GM21390 (cell line): ENCODE data around the gene QDPR.
A peak's percentile ranks its signal among the peaks of the same experiment; 100 is the strongest.

Source experiments
- ATAC-seq: cut with Tn5 transposase; IDR thresholded peaks from one replicate; pipeline ENCODE4 v1.9.1; 2021; ENCODE audit not compliant: unreplicated experiment

QDPR gene

DNA sequence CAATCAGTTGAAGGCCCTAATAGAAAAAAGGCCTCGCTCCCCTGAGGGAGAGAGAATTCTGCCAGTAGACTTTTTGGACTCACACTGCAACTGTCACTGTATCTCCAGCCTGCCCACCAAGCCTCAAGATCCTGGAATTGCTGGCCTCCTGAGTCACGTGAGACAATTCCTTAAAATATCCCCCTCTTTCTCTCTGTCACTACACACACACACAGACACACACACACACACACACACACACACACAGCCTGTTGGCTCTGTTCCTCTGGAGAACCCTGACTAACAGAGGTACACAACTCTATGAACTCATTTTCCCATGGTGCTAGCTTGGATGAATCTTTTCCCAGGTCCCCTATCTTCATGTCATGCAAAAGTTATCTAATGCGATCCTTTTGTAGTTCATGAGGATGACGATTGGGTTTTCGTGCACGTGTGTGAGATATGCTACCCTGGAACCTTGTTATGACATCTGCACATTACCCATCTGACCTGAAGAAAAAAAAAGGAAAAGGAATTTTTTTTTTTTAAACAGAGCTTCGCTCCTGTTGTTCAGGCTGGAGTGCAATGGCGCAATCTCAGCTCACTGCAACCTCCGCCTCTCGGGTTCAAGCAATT lies 16.8 kb upstream of the QDPR start:
- ATAC-seq: no peak

DNA sequence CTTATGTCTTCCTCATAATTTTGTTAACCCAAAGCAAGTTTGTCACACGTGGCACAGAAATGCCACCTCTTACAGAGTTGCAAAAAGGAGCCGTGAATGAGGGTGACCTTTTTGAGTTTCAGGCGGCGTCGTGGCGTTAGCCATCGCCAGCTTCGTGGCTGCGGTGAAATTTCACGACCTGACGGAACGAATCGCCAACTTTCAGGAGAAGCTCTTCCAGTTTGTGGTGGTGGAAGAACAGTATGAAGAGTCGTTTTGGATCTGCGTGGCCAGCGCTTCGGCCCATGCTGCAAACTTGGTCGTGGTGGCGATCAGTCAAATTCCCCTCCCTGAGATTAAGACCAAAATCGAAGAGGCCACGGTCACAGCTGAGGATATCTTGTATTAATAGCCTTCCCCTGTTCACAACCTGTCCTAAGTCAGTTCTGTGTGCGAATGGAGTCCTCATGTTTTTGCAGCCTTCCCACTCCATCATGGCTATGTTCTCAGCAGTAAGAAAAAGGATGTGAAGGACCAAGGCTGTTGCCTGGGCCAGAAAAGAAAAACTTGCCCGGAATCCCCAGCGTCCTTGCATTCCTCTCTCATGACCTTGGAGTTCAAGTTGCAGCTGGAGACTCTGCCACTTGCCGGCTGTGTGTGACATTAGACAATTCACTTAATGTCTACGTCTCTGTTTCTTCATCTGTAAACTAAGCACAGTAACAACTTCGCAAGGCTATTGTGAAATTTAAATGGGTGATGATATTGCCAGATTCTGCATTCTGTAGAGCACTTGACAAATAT lies 15.0 kb upstream of the QDPR start:
- ATAC-seq: no peak

DNA sequence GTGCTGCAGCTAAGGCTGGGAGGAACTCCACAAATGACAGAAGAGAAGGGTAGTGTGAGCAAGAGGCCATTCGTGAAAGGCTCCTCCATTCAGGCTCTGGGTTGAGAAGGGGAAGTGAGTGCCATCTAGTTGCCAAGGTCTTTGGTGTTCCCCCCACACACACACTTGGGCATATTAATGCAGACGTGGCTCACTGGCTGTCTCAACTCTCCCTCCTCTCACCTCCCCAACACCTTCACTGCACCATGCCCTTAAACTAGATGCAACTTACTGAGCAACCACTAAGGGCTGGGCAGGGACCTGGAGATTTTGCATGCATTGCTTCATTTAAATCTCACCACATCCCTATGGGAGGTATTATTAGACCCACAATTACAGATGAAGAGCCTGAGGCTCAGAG lies 11.8 kb upstream of the QDPR start:
- ATAC-seq: no peak

DNA sequence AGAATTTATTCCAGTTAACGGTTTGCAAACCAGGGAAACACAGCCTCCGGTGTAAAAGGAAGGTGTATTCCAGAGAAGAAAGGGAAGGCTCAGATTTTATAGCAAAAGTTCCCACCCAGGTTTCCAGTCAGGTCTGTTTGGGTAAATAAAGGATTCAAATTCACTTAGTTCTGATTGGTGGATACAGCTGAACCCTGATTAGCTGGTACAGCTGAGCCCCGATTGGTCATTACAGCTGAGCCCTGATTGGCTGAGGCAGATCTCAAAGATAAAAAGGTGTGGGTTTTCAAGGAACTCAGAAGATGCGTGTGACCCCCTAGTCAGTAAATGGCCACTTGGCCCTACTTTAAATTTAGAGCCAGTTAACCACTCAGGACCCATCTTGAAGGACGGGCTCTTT lies 9.7 kb upstream of the QDPR start:
- ATAC-seq: no peak

DNA sequence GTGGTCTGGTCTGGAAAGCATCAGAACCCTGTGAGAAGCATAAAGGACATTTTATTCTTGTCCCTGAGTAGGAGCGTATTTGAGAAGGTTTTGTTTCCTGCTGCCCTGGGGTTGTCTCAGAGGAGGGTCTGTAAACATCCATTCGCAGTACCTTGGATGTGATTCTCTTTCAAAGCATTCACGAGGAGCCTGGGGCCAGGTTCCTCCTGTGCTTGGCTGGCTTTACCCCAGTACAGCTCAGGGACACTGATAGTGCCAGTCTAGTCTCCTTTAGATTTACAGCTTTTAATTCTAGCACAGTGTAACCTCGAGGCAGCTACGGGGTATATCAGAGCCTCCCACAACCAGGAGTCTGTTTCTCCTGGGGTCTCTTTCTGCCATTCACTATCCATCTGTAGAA lies 5.8 kb upstream of the QDPR start:
- ATAC-seq: no peak

DNA sequence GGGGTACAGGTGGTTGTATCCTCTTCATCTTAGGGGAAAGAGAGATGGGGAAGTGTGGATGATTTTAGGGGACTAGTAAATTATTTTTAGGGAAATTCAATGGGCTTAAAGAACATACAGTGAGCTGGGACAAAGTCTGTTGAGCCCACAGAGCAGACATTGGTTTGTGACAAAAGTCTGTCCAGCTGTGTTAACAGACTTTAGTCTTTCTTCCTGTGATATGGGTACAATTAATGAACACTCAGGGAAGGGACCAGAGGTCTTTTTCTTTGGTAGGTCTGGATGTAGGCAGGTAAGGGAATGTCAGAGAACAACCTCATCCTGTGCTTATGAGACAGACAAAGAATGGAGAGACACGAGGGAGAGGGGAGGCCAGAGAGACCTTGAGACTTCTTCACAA lies 5.1 kb upstream of the QDPR start:
- no peak for ATAC-seq

DNA sequence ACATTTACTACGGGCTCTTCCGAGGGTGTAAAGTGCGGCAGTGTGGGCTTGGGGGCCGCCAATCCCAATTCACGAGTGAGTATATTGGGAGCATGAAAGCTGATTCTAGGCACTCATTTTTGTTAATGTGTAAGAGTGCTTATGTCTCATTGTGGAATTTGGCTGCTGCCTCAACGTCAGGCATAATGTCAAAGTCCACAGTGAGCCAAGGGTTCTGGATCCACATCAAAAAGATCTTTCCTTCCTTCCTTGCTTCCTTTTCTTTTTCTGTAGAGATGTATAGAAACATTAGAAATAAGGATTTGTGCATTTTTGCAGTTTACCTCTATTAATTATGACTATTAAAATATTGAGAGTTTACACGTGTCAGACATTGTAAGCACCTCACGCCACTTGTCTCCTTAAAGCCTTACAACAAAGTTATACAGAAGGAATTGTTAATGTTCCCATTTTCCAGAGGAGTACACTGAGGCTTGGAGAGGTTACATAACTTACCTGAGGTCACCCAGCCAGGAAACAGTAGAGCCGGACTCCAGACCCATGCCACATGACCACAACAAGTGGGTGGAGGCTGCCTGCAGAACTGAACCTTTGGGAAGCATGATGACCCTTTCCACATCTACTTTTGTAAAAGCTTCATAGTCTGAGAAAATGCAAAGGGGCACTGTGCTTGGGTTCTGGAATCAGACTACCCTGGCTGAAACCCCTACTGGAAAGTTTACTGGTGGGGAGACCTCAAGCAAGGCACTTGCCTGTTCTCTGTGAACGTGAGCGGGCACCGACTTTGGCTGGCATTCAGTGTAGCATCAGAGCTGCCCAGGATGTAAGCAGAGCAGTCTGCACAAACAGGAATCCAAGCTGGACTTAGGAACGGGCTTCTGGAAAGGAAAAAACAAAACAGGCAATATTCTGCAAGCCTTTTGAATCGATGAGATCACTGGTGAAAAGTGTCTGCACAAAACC lies 3.8 kb upstream of the QDPR start:
- ATAC-seq: no peak

DNA sequence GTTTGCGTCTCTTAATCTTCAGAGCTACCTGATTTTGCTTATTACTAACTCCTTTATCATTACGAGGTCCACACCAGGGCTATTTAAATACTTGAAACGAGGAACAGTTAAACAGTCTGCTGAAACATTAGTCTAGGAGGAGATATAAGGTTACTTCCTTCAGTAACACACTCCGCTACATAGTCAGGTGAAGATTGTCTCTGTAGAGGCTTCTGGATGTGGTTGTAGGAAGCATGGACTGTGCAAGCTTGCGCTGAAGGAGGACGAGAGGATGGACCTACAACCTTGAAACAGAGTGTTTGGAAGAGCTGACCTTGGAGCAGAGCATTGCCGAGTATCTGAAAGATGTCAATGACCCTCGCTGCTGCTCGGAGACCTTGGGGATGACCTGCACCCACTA lies 3.0 kb upstream of the QDPR start, which contains the start of gene CLRN2:
TSS of gene CLRN2 (plus strand) at position 301 of the 400 bp plus-strand sequence. CDS start 102 bp downstream, outside the sequence.
- ATAC-seq: no peak

DNA sequence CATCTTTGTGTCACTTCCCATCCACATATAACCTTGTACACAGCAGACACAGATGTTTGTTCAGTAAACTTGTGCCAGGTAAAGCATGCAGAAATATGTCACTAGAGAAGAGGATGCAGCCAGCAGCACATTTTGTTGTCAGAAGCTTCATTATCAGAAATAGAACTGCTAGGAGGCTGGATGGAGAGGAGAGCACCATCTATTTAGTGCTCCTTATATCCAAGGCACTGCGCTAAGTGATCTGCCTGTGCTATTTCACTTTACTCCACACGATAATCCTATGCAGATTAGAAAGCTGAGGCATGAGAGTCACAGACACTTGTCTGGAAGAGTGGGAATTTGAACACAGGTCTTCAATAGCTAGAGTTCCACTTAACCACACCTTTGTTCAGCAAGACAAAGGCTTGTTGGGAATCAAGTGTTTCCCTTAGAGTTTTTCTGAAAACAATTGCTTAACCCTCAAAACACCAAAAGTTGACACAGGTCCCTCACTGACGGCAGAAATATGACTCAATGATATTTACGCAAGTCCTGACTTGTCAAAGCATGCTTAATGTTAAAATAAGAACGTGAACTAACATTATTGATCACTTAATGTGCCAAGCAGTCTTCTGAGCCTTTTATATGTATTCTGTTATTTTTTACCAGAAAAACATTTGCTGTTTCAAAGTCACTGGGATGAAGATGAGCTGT lies 1.2 kb upstream of the QDPR start:
- no peak for ATAC-seq

DNA sequence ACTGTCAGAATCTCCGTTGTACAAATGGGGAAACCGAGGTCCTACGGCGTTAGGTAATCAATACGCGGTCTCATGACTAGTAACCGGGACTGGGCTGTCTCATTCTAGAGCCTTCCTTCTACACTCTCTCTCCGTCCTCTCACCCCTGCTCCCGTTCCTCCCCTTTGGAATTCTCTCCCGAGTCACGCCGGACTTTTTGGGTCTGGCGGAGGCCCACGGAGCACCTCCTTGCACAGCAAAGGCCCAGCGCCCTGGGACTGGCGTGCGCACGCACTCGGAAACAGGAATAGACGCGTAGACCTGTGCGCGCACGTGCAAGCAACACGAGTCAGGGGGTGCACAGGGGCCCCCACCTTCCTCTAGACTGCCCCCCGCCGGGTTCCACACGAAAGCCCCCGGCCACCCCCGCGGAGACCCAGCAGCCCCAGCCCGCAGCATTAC lies 361 bp downstream of the QDPR start:
- peak; percentile 56 for ATAC-seq

DNA sequence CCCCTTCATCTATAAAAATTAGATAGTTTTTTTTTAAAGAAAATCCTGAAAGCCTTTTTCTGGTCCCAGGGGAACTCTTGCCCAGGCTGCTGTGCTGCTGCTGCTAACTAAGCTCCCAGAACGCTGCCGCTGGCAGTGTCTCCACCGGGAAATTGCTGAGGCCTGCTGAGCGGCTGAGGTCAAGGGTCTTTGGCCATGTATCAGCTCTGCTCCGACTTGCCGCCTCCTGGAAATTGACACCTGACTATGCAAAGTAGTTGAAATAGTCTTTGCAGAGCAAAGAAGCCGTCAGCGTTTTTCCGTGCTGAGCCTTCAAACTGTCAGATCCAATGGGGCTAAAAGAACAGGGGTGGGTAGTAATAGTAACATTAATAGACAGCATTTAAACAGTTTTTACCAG lies 839 bp downstream of the QDPR start:
- no peak for ATAC-seq

DNA sequence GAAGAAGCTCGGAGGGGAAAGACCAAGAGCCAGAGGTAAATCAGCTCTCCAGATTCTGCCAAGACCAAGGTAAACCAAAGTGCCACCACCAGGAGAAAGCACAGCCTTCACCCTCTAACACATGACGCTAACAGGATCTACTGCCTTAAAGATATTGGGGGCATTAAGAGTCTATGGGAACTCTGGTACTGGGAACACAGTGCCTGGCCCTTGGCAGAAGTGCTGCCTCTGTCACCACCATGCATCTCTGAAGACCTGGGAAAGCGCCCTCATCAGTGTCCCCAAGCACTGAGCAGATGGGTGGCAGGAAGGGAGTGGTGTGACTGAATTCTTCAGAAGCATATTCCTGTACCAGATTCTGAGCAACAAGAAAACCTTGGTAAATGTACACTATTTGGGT lies 1.3 kb downstream of the QDPR start:
- no peak for ATAC-seq

DNA sequence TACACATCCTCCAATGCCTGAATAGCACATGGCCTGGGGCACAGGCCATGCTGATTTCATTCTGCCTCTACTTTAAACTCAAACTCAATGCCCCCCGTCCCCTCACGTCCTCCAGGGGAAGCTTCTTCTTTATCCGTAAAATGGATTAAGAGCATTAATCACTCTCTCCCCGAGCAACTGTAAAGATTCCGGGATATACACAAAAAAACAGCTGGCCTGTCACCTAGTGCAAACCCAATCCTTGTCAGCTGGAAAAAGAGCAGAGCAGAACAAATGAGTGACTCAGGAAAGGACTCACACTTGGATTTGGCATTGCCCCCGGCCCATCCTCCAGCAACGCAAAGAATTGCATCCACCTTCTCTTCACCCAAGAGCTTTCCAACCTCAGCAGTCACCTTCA lies 7.8 kb downstream of the QDPR start:
- no peak for ATAC-seq

DNA sequence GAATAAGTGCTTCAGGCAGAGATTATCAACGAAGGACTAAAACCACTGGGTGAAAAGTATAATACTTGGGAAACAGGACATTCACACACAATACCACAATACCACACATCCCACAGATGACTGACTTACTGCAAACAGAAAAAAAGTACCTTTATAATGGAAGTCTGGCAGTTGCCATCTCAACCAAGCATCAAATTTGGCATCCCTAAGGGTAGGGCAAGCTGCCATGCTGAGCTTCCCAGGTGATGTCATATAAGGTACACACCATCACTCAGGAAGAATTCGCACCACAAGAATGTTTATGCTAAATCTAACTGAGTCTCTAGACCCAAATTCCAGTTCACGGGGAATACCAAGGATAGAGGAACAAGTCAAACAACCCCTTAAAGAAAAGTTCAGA lies 9.1 kb downstream of the QDPR start:
- no peak for ATAC-seq

DNA sequence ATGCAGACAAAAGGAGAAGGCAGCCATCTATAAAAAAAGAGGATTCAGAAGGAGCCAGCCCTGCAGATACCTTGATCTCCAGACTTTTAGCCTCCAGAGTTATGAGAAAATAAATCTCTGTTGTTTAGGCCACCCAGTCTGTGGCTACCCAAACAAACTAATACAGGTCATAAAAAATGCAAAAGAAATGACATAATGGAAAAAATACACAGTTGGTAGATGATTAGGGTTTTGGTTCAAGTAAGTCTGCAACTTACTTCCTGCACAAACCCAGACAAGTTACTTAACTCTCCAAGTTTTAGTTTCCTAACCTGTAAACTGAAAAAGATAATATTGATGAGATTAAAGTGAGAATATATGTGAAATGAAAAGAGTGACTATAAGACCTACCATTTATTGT lies 11.3 kb downstream of the QDPR start:
- ATAC-seq: no peak

DNA sequence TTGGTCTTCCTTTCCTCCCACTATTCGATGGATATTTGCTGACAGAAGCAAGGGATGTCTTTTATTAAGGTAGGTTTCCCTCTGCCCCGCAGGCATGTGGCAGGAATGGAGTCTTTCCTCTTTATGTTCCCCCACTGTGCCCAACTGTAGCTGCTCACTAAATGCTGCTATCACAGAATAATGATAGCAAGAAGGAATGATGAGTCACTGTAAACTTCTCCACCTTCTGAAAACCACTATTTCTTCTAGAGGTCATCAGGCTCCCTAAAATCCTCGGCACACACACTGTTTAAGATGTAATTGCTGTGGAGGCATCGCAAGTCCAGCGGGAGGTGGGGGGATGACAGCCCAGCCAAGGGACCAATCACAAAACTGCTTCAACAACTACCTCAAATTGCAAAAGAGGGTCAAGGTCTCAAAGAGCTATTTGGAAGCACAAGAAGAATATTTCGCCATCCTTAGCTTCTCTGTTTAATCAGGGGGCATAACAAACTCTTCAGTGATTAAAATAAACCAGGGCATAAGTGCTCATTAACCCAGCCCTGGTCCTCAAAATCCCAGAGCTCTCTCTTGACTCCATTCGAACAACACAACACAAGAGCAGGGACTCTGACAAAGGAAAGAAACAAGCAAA lies 13.9 kb downstream of the QDPR start:
- no peak for ATAC-seq

DNA sequence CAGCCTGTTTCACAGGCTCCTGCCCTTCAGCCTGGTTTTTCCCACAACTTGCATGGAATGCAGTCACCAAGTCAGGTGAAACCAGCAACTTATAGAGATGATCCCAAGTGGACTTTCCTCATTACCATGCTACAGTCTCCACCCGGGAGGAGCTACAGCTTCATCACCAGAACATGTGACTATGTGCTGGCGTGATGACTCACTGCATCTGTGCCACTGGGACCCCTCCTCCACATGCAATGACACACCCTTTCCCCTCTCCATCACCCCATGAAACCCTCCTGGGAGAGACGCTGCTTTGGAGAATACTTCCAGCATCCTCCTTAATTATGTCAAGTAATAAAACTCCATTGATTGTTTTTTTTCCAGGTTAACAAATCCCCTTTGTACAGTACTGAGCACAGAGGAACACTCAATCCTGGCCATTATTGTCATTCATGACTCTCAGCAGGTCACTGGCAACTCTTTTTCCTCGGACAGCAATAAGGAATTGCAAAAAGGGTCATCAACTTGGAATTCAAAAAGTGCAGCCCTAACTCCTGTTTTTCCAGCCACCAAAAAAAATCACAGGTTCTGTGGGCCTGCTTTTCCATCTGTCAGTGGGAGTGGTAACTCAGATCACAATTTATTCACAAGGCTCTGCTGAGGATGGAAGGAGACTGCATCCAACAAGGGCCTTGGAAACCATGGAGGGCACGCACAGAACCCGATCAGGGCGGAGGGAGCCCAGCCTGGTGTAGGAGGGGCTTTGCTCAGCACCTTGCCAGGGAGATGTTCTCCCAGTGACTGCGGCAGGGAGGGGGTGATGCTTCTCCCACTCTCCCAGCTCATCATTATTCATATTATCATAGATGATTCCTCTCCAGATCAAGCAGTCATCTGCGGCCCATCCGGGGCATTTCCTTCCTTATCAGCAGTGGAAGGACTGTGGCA lies 17.4 kb downstream of the QDPR start:
- ATAC-seq: no peak

DNA sequence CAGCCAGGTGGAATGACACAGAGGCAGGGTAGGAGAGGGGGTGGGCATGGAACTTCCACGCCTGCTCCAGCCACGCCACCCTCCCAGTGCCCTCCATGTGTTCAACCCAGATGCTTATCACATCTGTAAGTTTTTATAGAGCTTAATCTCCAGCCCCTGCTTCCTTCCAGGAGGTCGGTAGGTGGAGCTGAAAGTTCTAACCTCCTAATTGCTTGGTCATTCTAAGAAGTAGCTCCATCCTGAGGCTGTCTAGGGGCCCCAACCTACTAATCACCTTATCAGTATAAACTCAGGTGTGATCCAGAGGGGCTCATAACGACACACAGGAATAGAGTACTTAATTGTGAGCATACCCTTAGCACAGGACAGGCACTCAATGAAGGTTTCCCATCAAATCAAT lies 18.3 kb downstream of the QDPR start:
- no peak for ATAC-seq

DNA sequence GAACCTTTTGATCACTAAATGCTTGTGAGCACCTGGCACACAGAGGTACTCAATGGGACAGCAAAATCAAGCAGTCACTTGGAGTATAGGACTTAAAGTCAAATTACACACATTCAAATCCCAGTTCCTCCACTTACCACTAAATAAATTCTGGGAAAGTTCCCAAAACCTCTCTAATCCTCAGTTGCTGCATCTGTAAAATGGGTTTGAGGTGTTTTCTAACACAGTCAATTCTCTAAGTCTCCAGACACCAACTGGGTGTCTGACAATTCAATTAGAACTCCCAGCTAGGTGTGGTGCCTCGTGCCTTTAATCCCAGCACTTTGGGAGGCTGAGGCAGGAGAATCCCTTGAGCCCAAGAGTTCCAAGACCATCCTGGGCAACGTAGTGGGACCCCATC lies 19.0 kb downstream of the QDPR start:
- no peak for ATAC-seq
